Right atrium auricular region (tissue), 2 donors: ENCODE results near the gene KCND3. TPM values are rescaled to one million over a fixed set of nuclear protein-coding genes. Genes with fewer than 3 reads are reported as not detected.

Source experiments
- DNase-seq: peaks from one replicate; pipeline ENCODE4 v3.0.0-alpha.2; 2019; ENCODE audit warnings: low spot score
- H3K27ac ChIP-seq, 2 donors: fragments of 200-600 bp; sonication (generic); 1 replicate in 1 of 2; 2 replicates in 1 of 2; pipeline ENCODE4 v1.5.1; 2016 to 2019
- H3K27me3 ChIP-seq, 2 donors: fragments of 200-600 bp; sonication (generic); one replicate each; pipeline versions ENCODE4 v1.5.1 to v1.6.0; 2017 to 2019
- H3K36me3 ChIP-seq: fragments of 200-600 bp; sonication (generic); one replicate; pipeline ENCODE4 v1.5.1; 2016
- H3K4me1 ChIP-seq, 2 donors: fragments of 200-600 bp; sonication (generic); one replicate each; pipeline versions ENCODE4 v1.5.1 to v1.6.0; 2017 to 2019
- H3K4me3 ChIP-seq, 2 donors: fragments of 200-600 bp; sonication (generic); 1 replicate in 1 of 2; 2 replicates in 1 of 2; pipeline ENCODE4 v1.5.1; 2017 to 2019; ENCODE audit warnings: mild to moderate bottlenecking in 1 of 2, moderate library complexity in 1 of 2
- H3K9me3 ChIP-seq, 2 donors: fragments of 200-600 bp; sonication (generic); one replicate each; pipeline ENCODE4 v1.5.1; 2019
- total RNA-seq, 2 donors: library from RNA; depleted of rRNA; stranded (reverse); fragments of >200 nt; gene quantifications; one replicate each; pipeline ENCODE4 v1.1.0, GENCODE V29; 2016
- TF ChIP-seq, protein P1 (sequence below), 2 donors: fragments of 200-600 bp; sonication (generic); IDR thresholded peaks; one replicate each; pipeline ENCODE4 v1.5.1; 2019; ENCODE audit warnings: antibody characterized with exemption in 2 of 2

KCND3 gene
- total RNA-seq, 2 donors from 2014 or later: 19.6 to 24.9 TPM

DNA sequence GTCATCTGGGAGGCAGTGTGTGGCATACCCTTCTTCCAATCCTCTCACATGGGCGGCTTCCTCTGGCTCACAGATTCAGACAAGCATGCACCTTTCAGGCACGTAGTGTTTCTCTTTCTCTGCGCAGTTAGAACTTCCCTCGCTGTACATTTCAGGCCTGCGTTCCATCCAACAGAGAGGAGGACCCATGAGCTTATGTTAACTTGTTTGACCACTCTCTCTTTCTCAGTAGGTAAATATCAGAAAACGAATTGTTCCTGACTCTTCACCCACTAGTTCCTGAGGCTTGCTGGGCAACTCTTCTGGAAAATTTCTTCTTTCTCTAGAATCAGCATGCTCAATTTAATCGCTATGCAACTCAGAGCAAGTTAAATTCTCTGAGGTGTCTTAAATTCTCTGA lies 148.3 kb downstream of the KCND3 start:
- DNase-seq: no peak
- Histone ChIP-seq H3K9me3 (no peaks in the 10 kb centered on the region), H3K4me3 (no peak overlapping the region), H3K27me3 (no peaks in the 10 kb centered on the region), H3K4me1 (peaks cover 0 to 11% of the 10 kb centered on the region in 2 donors), H3K36me3 (no peaks in the 10 kb centered on the region), H3K27ac (no peak overlapping the region)
- TF ChIP-seq, protein P1, sequence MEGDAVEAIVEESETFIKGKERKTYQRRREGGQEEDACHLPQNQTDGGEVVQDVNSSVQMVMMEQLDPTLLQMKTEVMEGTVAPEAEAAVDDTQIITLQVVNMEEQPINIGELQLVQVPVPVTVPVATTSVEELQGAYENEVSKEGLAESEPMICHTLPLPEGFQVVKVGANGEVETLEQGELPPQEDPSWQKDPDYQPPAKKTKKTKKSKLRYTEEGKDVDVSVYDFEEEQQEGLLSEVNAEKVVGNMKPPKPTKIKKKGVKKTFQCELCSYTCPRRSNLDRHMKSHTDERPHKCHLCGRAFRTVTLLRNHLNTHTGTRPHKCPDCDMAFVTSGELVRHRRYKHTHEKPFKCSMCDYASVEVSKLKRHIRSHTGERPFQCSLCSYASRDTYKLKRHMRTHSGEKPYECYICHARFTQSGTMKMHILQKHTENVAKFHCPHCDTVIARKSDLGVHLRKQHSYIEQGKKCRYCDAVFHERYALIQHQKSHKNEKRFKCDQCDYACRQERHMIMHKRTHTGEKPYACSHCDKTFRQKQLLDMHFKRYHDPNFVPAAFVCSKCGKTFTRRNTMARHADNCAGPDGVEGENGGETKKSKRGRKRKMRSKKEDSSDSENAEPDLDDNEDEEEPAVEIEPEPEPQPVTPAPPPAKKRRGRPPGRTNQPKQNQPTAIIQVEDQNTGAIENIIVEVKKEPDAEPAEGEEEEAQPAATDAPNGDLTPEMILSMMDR (IDR thresholded peaks at IDR 0.05): no peak

- H3K36me3 ChIP-seq: no peaks in the 10 kb centered on the region
- no peaks in the 10 kb centered on the region for H3K27me3 ChIP-seq
- no peak for DNase-seq
- H3K4me1 ChIP-seq: peaks cover 0 to 5% of the 10 kb centered on the region in 2 donors
- H3K27ac ChIP-seq: peak overlapping the region in 1 of 2 donors; percentile 8
- TF ChIP-seq, protein P1 (IDR thresholded peaks at IDR 0.05): no peak
- H3K4me3 ChIP-seq: no peak overlapping the region
- H3K9me3 ChIP-seq: no peaks in the 10 kb centered on the region
Observed at GRCh38 chr1:111837393-111837792, 152.1 kb downstream of the KCND3 start.

DNA sequence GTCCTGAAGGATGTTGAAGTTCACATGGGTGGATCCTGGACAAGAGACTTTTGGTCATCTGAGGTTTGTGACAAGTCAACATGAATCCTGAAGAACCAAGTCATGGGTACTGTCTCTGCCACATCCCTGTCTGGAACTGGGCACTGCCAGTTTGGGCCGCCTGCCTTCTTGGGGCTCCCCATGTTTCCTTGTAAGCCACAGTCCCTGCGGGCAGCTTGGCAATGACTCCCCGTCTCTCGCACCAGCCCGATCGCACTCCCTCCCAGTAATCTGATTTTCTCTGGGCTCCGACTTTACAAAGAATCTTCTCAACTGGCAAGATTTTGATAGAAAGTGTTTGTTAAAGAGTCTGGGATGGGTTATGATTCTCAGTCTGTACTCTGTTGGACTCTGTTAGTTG lies 153.4 kb downstream of the KCND3 start:
- no peaks in the 10 kb centered on the region for H3K27me3 ChIP-seq
- DNase-seq: no peak
- TF ChIP-seq, protein P1 (IDR thresholded peaks at IDR 0.05): no peak
- H3K27ac ChIP-seq: no peak overlapping the region
- H3K4me3 ChIP-seq: no peak overlapping the region
- H3K9me3 ChIP-seq: no peaks in the 10 kb centered on the region
- H3K4me1 ChIP-seq: peaks cover 0 to 5% of the 10 kb centered on the region in 2 donors
- no peaks in the 10 kb centered on the region for H3K36me3 ChIP-seq

GRCh38 chr1:111835514-111835913 lies 154.0 kb downstream of the KCND3 start:
- Histone ChIP-seq H3K4me3 (no peak overlapping the region), H3K27me3 (no peaks in the 10 kb centered on the region), H3K4me1 (peaks cover 0 to 5% of the 10 kb centered on the region in 2 donors), H3K36me3 (no peaks in the 10 kb centered on the region), H3K27ac (no peak overlapping the region), H3K9me3 (no peaks in the 10 kb centered on the region)
- no peak for DNase-seq
- TF ChIP-seq, protein P1 (IDR thresholded peaks at IDR 0.05): no peak

GRCh38 chr1:111834956-111835355 lies 154.5 kb downstream of the KCND3 start:
- H3K27ac ChIP-seq: no peak overlapping the region
- TF ChIP-seq, protein P1 (IDR thresholded peaks at IDR 0.05): no peak
- no peaks in the 10 kb centered on the region for H3K9me3 ChIP-seq
- H3K4me3 ChIP-seq: no peak overlapping the region
- no peaks in the 10 kb centered on the region for H3K36me3 ChIP-seq
- H3K4me1 ChIP-seq: peaks cover 0 to 5% of the 10 kb centered on the region in 2 donors
- DNase-seq: no peak
- no peaks in the 10 kb centered on the region for H3K27me3 ChIP-seq

DNA sequence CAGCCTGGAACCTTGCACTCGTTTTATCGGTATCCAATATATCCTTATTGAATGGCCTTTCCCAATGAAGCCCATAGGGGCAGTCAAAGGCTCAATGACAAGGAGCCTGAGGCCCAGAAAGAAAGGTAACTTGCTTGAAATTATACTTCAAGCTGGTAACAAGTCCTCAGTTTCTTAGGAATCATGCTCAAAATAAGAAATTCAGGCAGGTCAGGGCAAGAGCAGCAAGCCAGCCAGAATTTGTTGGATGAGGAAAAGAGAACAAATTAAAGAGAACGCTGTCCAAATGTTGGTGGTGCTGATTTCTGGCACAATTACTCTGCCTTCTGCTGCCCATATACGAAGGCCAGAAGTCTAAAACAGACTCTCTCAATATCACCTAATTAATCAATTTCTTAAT lies 156.1 kb downstream of the KCND3 start:
- peaks cover 0 to 5% of the 10 kb centered on the region in 2 donors for H3K4me1 ChIP-seq
- no peak for DNase-seq
- no peaks in the 10 kb centered on the region for H3K9me3 ChIP-seq
- H3K27me3 ChIP-seq: no peaks in the 10 kb centered on the region
- H3K27ac ChIP-seq: no peak overlapping the region
- no peaks in the 10 kb centered on the region for H3K36me3 ChIP-seq
- H3K4me3 ChIP-seq: no peak overlapping the region
- TF ChIP-seq, protein P1 (IDR thresholded peaks at IDR 0.05): no peak
